ENCODE results near the gene SLC22A7. TPM values are rescaled to one million over a fixed set of nuclear protein-coding genes. Genes with fewer than 3 reads are reported as not detected.

The SLC22A7 gene
- polyA plus RNA-seq, 1 donor (not counting 4 experiments of a cell fraction or from before 2014, with no cell fraction given), result not detected

DNA sequence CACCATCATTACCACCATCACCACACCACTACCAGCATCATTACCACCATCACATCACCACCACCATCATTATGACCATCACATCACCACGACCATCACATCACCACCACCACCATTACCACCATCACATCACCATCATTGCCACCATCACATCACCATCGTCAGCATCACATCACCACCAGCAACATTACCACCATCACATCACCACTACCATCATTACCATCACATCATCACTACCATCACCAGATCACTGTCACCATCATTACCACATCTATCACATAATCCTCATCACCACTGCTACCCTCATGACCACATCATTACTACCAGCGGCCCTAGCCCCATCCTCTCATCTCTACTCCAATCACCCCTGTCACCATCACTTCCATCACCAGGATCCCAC is 3.5 kb upstream of the SLC22A7 start:
- TF ChIP-seq, protein P1, sequence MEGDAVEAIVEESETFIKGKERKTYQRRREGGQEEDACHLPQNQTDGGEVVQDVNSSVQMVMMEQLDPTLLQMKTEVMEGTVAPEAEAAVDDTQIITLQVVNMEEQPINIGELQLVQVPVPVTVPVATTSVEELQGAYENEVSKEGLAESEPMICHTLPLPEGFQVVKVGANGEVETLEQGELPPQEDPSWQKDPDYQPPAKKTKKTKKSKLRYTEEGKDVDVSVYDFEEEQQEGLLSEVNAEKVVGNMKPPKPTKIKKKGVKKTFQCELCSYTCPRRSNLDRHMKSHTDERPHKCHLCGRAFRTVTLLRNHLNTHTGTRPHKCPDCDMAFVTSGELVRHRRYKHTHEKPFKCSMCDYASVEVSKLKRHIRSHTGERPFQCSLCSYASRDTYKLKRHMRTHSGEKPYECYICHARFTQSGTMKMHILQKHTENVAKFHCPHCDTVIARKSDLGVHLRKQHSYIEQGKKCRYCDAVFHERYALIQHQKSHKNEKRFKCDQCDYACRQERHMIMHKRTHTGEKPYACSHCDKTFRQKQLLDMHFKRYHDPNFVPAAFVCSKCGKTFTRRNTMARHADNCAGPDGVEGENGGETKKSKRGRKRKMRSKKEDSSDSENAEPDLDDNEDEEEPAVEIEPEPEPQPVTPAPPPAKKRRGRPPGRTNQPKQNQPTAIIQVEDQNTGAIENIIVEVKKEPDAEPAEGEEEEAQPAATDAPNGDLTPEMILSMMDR (optimal IDR thresholded peaks at IDR 0.05 in 1 of 3, IDR thresholded peaks at IDR 0.05 in 1 of 3, conservative IDR thresholded peaks at IDR 0.05 in 1 of 3; ENCODE audit: extremely low read depth in 1 of 3, insufficient read depth in 2 of 3, low read length in 3 of 3), result no peak
- TF ChIP-seq EZH2 (IDR thresholded peaks at IDR 0.05; ENCODE audit: low read length), result no peak
- FAIRE-seq, result no peak

DNA sequence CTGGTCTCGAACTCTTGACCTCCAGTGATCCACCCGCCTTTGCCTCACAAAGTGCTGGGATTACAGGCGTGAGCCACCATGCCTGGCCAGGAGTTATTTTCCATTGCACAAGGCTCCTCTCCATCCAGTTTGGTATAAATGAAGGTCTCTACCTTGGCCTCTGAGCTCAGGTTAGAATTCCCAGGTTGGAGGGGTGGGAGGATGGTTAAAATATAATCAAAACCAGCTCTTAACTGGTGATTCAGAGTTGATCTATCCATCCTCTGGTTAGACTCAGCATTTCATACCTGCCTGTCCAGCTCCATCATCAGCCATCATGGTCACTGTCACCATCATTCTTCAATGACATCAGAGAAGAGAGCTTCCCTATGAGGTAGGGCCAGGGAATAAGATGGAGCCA is 2.6 kb upstream of the SLC22A7 start:
- no peak overlapping the region for H3K9ac ChIP-seq (ENCODE audit: control insufficient read depth, extremely low read depth, insufficient read depth, low read length)
- no peak overlapping the region for H2AFZ ChIP-seq (ENCODE audit: control insufficient read depth, low read length)
- FAIRE-seq (no peak), DNase-seq (ENCODE audit: low read depth, low spot score) (no peak)
- TF ChIP-seq, protein P1 (optimal IDR thresholded peaks at IDR 0.05 in 1 of 3, IDR thresholded peaks at IDR 0.05 in 1 of 3, conservative IDR thresholded peaks at IDR 0.05 in 1 of 3; ENCODE audit: extremely low read depth in 1 of 3, insufficient read depth in 2 of 3, low read length in 3 of 3), result no peak
- no peak for TF ChIP-seq EZH2 (IDR thresholded peaks at IDR 0.05; ENCODE audit: low read length)
- peaks cover 36% of the 10 kb centered on the region for H3K27me3 ChIP-seq (ENCODE audit: control insufficient read depth, extremely low read depth, insufficient read depth, low read length)
- no peaks in the 10 kb centered on the region for H3K9me1 ChIP-seq (ENCODE audit: control insufficient read depth, extremely low read depth, insufficient read depth, low read length)
- no peaks in the 10 kb centered on the region for H3K36me3 ChIP-seq (ENCODE audit: control insufficient read depth in 2 of 2, extremely low read depth in 1 of 2, insufficient read depth in 2 of 2, low read length in 2 of 2)
- no peaks in the 10 kb centered on the region for H3K4me1 ChIP-seq (ENCODE audit: control insufficient read depth, extremely low read depth, insufficient read depth, low read length)
- no peaks in the 10 kb centered on the region for H3K9me3 ChIP-seq (ENCODE audit: control insufficient read depth, low read depth, low read length)
- H3K4me2 ChIP-seq (ENCODE audit: control insufficient read depth, extremely low read depth, insufficient read depth, low read depth, low read length), result no peak overlapping the region
- H3K4me3 ChIP-seq (ENCODE audit: control insufficient read depth in 2 of 3, extremely low read depth in 1 of 3, insufficient read depth in 2 of 3, low read depth in 1 of 3, low read length in 3 of 3), result no peak overlapping the region
- H3K79me2 ChIP-seq (ENCODE audit: control insufficient read depth, insufficient read depth, low read length), result no peaks in the 10 kb centered on the region
- H3K27ac ChIP-seq (ENCODE audit: control insufficient read depth, insufficient read depth, low read length), result no peak overlapping the region
- H4K20me1 ChIP-seq (ENCODE audit: control insufficient read depth, extremely low read depth, insufficient read depth, low read length), result no peaks in the 10 kb centered on the region
- dilution Hi-C loops (cut with MboI; ENCODE audit: extremely low pct_ligation_motif_present, low sequenced_read_pairs), result no loop called here

More for the DNA sequence above, 3.5 kb upstream of the SLC22A7 start:
- dilution Hi-C loops (cut with MboI; ENCODE audit: extremely low pct_ligation_motif_present, low sequenced_read_pairs), result no loop called here
- Histone ChIP-seq H3K79me2 (ENCODE audit: control insufficient read depth, insufficient read depth, low read length) (no peaks in the 10 kb centered on the region), H3K27ac (ENCODE audit: control insufficient read depth, insufficient read depth, low read length) (no peak overlapping the region), H3K4me2 (ENCODE audit: control insufficient read depth, extremely low read depth, insufficient read depth, low read depth, low read length) (no peak overlapping the region), H3K9ac (ENCODE audit: control insufficient read depth, extremely low read depth, insufficient read depth, low read length) (no peak overlapping the region), H3K27me3 (ENCODE audit: control insufficient read depth, extremely low read depth, insufficient read depth, low read length) (peaks cover 31% of the 10 kb centered on the region), H3K36me3 (ENCODE audit: control insufficient read depth in 2 of 2, extremely low read depth in 1 of 2, insufficient read depth in 2 of 2, low read length in 2 of 2) (no peaks in the 10 kb centered on the region), H3K9me3 (ENCODE audit: control insufficient read depth, low read depth, low read length) (no peaks in the 10 kb centered on the region), H2AFZ (ENCODE audit: control insufficient read depth, low read length) (no peak overlapping the region), H3K4me1 (ENCODE audit: control insufficient read depth, extremely low read depth, insufficient read depth, low read length) (no peaks in the 10 kb centered on the region), H3K4me3 (ENCODE audit: control insufficient read depth in 2 of 3, extremely low read depth in 1 of 3, insufficient read depth in 2 of 3, low read depth in 1 of 3, low read length in 3 of 3) (no peak overlapping the region), H4K20me1 (ENCODE audit: control insufficient read depth, extremely low read depth, insufficient read depth, low read length) (no peaks in the 10 kb centered on the region), H3K9me1 (ENCODE audit: control insufficient read depth, extremely low read depth, insufficient read depth, low read length) (no peaks in the 10 kb centered on the region)
- DNase-seq (ENCODE audit: low read depth, low spot score), result no peak
